ENCODE data around the gene SLC5A1. TPM values are rescaled to one million over a fixed set of nuclear protein-coding genes. Genes with fewer than 3 reads are reported as not detected.

SLC5A1 gene
- polyA plus RNA-seq (2012; ENCODE audit: missing spikeins) = not detected

GRCh38 chr22:32042924-32043323 is at the start of gene SLC5A1:
TSS of gene SLC5A1 (plus strand) at chr22:32043261. CDS start at chr22:32043282, 21 bp downstream.
- no peak for DNase-seq (ENCODE audit: insufficient read length)
- FAIRE-seq = no peak
- TF ChIP-seq POLR2A (IDR thresholded peaks at IDR 0.05; ENCODE audit: low read depth, low read length) (no peak), TAF1 (IDR thresholded peaks at IDR 0.05; ENCODE audit: borderline replicate concordance, low read depth, low read length) (no peak), POLR2AphosphoS5 (IDR thresholded peaks at IDR 0.05; ENCODE audit: low read depth, low read length) (no peak)

- DNase-seq (ENCODE audit: insufficient read length) (no peak), FAIRE-seq (no peak)
- TF ChIP-seq TAF1 (IDR thresholded peaks at IDR 0.05; ENCODE audit: borderline replicate concordance, low read depth, low read length) = no peak
- TF ChIP-seq POLR2A (IDR thresholded peaks at IDR 0.05; ENCODE audit: low read depth, low read length) = no peak
- no peak for TF ChIP-seq POLR2AphosphoS5 (IDR thresholded peaks at IDR 0.05; ENCODE audit: low read depth, low read length)
Observed at GRCh38 chr22:31995046-31995445, 48.0 kb upstream of the SLC5A1 start.

GRCh38 chr22:31995807-31996206 is 47.3 kb upstream of the SLC5A1 start:
- DNase-seq (ENCODE audit: insufficient read length) (no peak), FAIRE-seq (no peak)
- TF ChIP-seq POLR2AphosphoS5 (IDR thresholded peaks at IDR 0.05; ENCODE audit: low read depth, low read length) (no peak), POLR2A (IDR thresholded peaks at IDR 0.05; ENCODE audit: low read depth, low read length) (no peak), TAF1 (IDR thresholded peaks at IDR 0.05; ENCODE audit: borderline replicate concordance, low read depth, low read length) (no peak)

GRCh38 chr22:31998784-31999385 is 44.2 kb upstream of the SLC5A1 start:
- FAIRE-seq = no peak
- no peak for TF ChIP-seq TAF1 (IDR thresholded peaks at IDR 0.05; ENCODE audit: borderline replicate concordance, low read depth, low read length)
- no peak for TF ChIP-seq POLR2A (IDR thresholded peaks at IDR 0.05; ENCODE audit: low read depth, low read length)
- no peak for TF ChIP-seq POLR2AphosphoS5 (IDR thresholded peaks at IDR 0.05; ENCODE audit: low read depth, low read length)
- DNase-seq (ENCODE audit: insufficient read length) = no peak

- DNase-seq (ENCODE audit: insufficient read length) = no peak
- TF ChIP-seq POLR2AphosphoS5 (IDR thresholded peaks at IDR 0.05; ENCODE audit: low read depth, low read length) (no peak), TAF1 (IDR thresholded peaks at IDR 0.05; ENCODE audit: borderline replicate concordance, low read depth, low read length) (no peak), POLR2A (IDR thresholded peaks at IDR 0.05; ENCODE audit: low read depth, low read length) (no peak)
- no peak for FAIRE-seq
Observed at GRCh38 chr22:32000181-32000580, 42.9 kb upstream of the SLC5A1 start.

- no peak for TF ChIP-seq TAF1 (IDR thresholded peaks at IDR 0.05; ENCODE audit: borderline replicate concordance, low read depth, low read length)
- no peak for TF ChIP-seq POLR2A (IDR thresholded peaks at IDR 0.05; ENCODE audit: low read depth, low read length)
- no peak for TF ChIP-seq POLR2AphosphoS5 (IDR thresholded peaks at IDR 0.05; ENCODE audit: low read depth, low read length)
- FAIRE-seq = no peak
- no peak for DNase-seq (ENCODE audit: insufficient read length)
Observed at GRCh38 chr22:32005453-32005852, 37.6 kb upstream of the SLC5A1 start.

- DNase-seq (ENCODE audit: insufficient read length) = no peak
- no peak for TF ChIP-seq POLR2AphosphoS5 (IDR thresholded peaks at IDR 0.05; ENCODE audit: low read depth, low read length)
- no peak for FAIRE-seq
Observed at GRCh38 chr22:32013200-32013599, 29.9 kb upstream of the SLC5A1 start.

GRCh38 chr22:32016081-32016480 is 27.0 kb upstream of the SLC5A1 start:
- DNase-seq (ENCODE audit: insufficient read length) (no peak), FAIRE-seq (no peak)
- TF ChIP-seq POLR2A (IDR thresholded peaks at IDR 0.05; ENCODE audit: low read depth, low read length) (no peak), TAF1 (IDR thresholded peaks at IDR 0.05; ENCODE audit: borderline replicate concordance, low read depth, low read length) (no peak), POLR2AphosphoS5 (IDR thresholded peaks at IDR 0.05; ENCODE audit: low read depth, low read length) (no peak)

GRCh38 chr22:32018056-32018455 is 25.0 kb upstream of the SLC5A1 start:
- no peak for TF ChIP-seq POLR2AphosphoS5 (IDR thresholded peaks at IDR 0.05; ENCODE audit: low read depth, low read length)
- TF ChIP-seq POLR2A (IDR thresholded peaks at IDR 0.05; ENCODE audit: low read depth, low read length) = no peak
- TF ChIP-seq TAF1 (IDR thresholded peaks at IDR 0.05; ENCODE audit: borderline replicate concordance, low read depth, low read length) = no peak
- FAIRE-seq = no peak
- no peak for DNase-seq (ENCODE audit: insufficient read length)

GRCh38 chr22:32020117-32020516 is 22.9 kb upstream of the SLC5A1 start:
- DNase-seq (ENCODE audit: insufficient read length) (no peak), FAIRE-seq (no peak)
- TF ChIP-seq POLR2AphosphoS5 (IDR thresholded peaks at IDR 0.05; ENCODE audit: low read depth, low read length) (no peak), TAF1 (IDR thresholded peaks at IDR 0.05; ENCODE audit: borderline replicate concordance, low read depth, low read length) (no peak), POLR2A (IDR thresholded peaks at IDR 0.05; ENCODE audit: low read depth, low read length) (no peak)

- TF ChIP-seq TAF1 (IDR thresholded peaks at IDR 0.05; ENCODE audit: borderline replicate concordance, low read depth, low read length) = no peak
- TF ChIP-seq POLR2A (IDR thresholded peaks at IDR 0.05; ENCODE audit: low read depth, low read length) = no peak
- TF ChIP-seq POLR2AphosphoS5 (IDR thresholded peaks at IDR 0.05; ENCODE audit: low read depth, low read length) = no peak
- no peak for DNase-seq (ENCODE audit: insufficient read length)
- FAIRE-seq = no peak
Observed at GRCh38 chr22:32021716-32022115, 21.3 kb upstream of the SLC5A1 start.

GRCh38 chr22:32023251-32023827 is 19.7 kb upstream of the SLC5A1 start:
- DNase-seq (ENCODE audit: insufficient read length) (no peak), FAIRE-seq (no peak)
- TF ChIP-seq TAF1 (IDR thresholded peaks at IDR 0.05; ENCODE audit: borderline replicate concordance, low read depth, low read length) (no peak), POLR2AphosphoS5 (IDR thresholded peaks at IDR 0.05; ENCODE audit: low read depth, low read length) (no peak), POLR2A (IDR thresholded peaks at IDR 0.05; ENCODE audit: low read depth, low read length) (no peak)

All from GM12892 (cell line).